Activated CD8-positive, alpha-beta T cell treated with anti-CD3 and anti-CD28 coated beads for 36 hours (primary cell): Measurements from ENCODE around the gene PCYOX1L. TPM values are rescaled to one million over a fixed set of nuclear protein-coding genes. Genes with fewer than 3 reads are reported as not detected.
A peak's percentile ranks its signal among the peaks of the same experiment; 100 is the strongest.

Experiments
- ATAC-seq: fragments of 200-7000 bp; cut with Tn5 transposase; one replicate; pipeline ENCODE4 v1.10.0; 2021; ENCODE audit warnings: mild to moderate bottlenecking, moderate library complexity
- CTCF ChIA-PET: fragments of 350-600 bp; sonication (Branson Sonifier 250); formaldehyde crosslinking; loops from one replicate; lab custom pipeline; 2021; ENCODE audit warnings: antibody characterized with exemption; lab: Charles Lee
- POLR2A ChIA-PET: fragments of 350-600 bp; sonication (Branson Sonifier 250); formaldehyde crosslinking; loops from one replicate; lab custom pipeline; 2021; ENCODE audit warnings: antibody characterized with exemption; lab: Charles Lee
- DNase-seq: peaks from one replicate; pipeline ENCODE4 v3.0.0-alpha.2; 2020
- H3K27ac Mint-ChIP-seq: one replicate; pipeline ENCODE4 v1.8.0; 2021; ENCODE audit warnings: mild to moderate bottlenecking, mixed read lengths
- H3K27me3 Mint-ChIP-seq: one replicate; pipeline ENCODE4 v1.8.0; 2021; ENCODE audit warnings: mixed read lengths
- H3K36me3 Mint-ChIP-seq: one replicate; pipeline ENCODE4 v1.8.0; 2021; ENCODE audit warnings: low read depth, mixed read lengths
- H3K4me1 Mint-ChIP-seq: one replicate; pipeline ENCODE4 v1.8.0; 2021; ENCODE audit warnings: low read depth, mixed read lengths
- H3K4me3 Mint-ChIP-seq: one replicate; pipeline ENCODE4 v1.8.0; 2021; ENCODE audit warnings: mild to moderate bottlenecking, moderate library complexity, mixed read lengths
- H3K9me3 Mint-ChIP-seq: one replicate; pipeline ENCODE4 v1.8.0; 2021; ENCODE audit warnings: mixed read lengths
- CTCF ChIP-seq: fragments of 200-600 bp; IDR thresholded peaks from one replicate; pipeline ENCODE4 v1.8.0; 2022; ENCODE audit warnings: antibody characterized with exemption, mild to moderate bottlenecking
- intact Hi-C: fragments of 100-400 bp; cut with micrococcal nuclease; formaldehyde crosslinking; loops from one replicate; pipeline ENCODE4 v1.10.0; 2022
- total RNA-seq, 2 experiments: library from RNA; stranded (reverse); gene quantifications; one replicate each; pipeline ENCODE4 v1.2.3, GENCODE V29; 2021

Gene PCYOX1L
- total RNA-seq, 2 experiments from 2014 or later = 19.7 to 21.2 TPM

GRCh38 chr5:149344151-149344550 lies 13.7 kb upstream of the PCYOX1L start:
- no peak for TF ChIP-seq CTCF
- DNase-seq (no peak), ATAC-seq (no peak)
- Mint-ChIP-seq H3K9me3 (no peaks in the 10 kb centered on the region), H3K27me3 (no peaks in the 10 kb centered on the region), H3K27ac (peak overlapping the region; percentile 98), H3K36me3 (peaks cover 33% of the 10 kb centered on the region), H3K4me3 (peak overlapping the region; percentile 95), H3K4me1 (peaks cover 41% of the 10 kb centered on the region)
- intact Hi-C loops = no loop called here
- ChIA-PET CTCF (interaction anchor here (0.7 to 5.0 kb wide), 10 partner anchors 10 to 219 kb away, joined by 3 to 22 read pairs (median 4); no protein-coding TSS in a partner anchor), POLR2A (interaction anchor here (1.4 to 4.0 kb wide), 5 partner anchors 9 to 199 kb away, joined by 4 to 82 read pairs (median 8); partner anchors contain the start of gene PCYOX1L)

GRCh38 chr5:149345147-149345891 lies 12.5 kb upstream of the PCYOX1L start, which contains the start of gene GRPEL2:
TSS of gene GRPEL2 (plus strand) at chr5:149345499. CDS start at chr5:149345540, 41 bp downstream.
- CTCF ChIA-PET = interaction anchor here (0.7 to 5.0 kb wide), 9 partner anchors 8 to 218 kb away, joined by 3 to 22 read pairs (median 5); partner anchors contain the start of gene PCYOX1L
- ATAC-seq = peak; percentile 93
- peaks cover 51% of the 10 kb centered on the region for H3K4me1 Mint-ChIP-seq
- peaks cover 45% of the 10 kb centered on the region for H3K36me3 Mint-ChIP-seq
- peak within 1 kb of the TSS; percentile 98 for H3K27ac Mint-ChIP-seq
- TF ChIP-seq CTCF = no peak
- DNase-seq = peak; percentile 97
- H3K27me3 Mint-ChIP-seq = no peaks in the 10 kb centered on the region
- intact Hi-C loops = no loop called here
- peak within 1 kb of the TSS; percentile 95 for H3K4me3 Mint-ChIP-seq
- POLR2A ChIA-PET = interaction anchor here (0.8 to 4.0 kb wide), 13 partner anchors 9 to 232 kb away, joined by 3 to 82 read pairs (median 6); partner anchors contain the start of genes CSNK1A1 and PCYOX1L
- no peaks in the 10 kb centered on the region for H3K9me3 Mint-ChIP-seq

GRCh38 chr5:149345892-149346222 lies 12.0 kb upstream of the PCYOX1L start:
- Mint-ChIP-seq H3K27ac (peak overlapping the region; percentile 98), H3K27me3 (no peaks in the 10 kb centered on the region), H3K4me3 (peak overlapping the region; percentile 95), H3K4me1 (peaks cover 57% of the 10 kb centered on the region), H3K9me3 (no peaks in the 10 kb centered on the region), H3K36me3 (peaks cover 50% of the 10 kb centered on the region)
- TF ChIP-seq CTCF = no peak
- ATAC-seq = no peak
- ChIA-PET POLR2A (interaction anchor here (0.8 to 4.0 kb wide), 8 partner anchors 9 to 231 kb away, joined by 3 to 82 read pairs (median 6); partner anchors contain the start of genes CSNK1A1 and PCYOX1L), CTCF (interaction anchor here (1.7 to 5.0 kb wide), 6 partner anchors 10 to 206 kb away, joined by 5 to 22 read pairs (median 10); partner anchors contain the start of gene PCYOX1L)
- intact Hi-C loops = no loop called here
- peak; percentile 29 for DNase-seq

- Mint-ChIP-seq H3K27ac (peak overlapping the region; percentile 98), H3K9me3 (no peaks in the 10 kb centered on the region), H3K36me3 (peaks cover 72% of the 10 kb centered on the region), H3K4me3 (peak overlapping the region; percentile 95), H3K4me1 (peaks cover 74% of the 10 kb centered on the region), H3K27me3 (no peaks in the 10 kb centered on the region)
- ChIA-PET POLR2A (interaction anchor here (1.5 kb wide), 1 partner anchor 10 kb away, joined by 3 read pairs; no protein-coding TSS in a partner anchor), CTCF (interaction anchor here (1.9 kb wide), 1 partner anchor 9 kb away, joined by 6 read pairs; the partner anchor contains the start of gene PCYOX1L)
- TF ChIP-seq CTCF = no peak
- DNase-seq = no peak
- intact Hi-C loops = no loop called here
- no peak for ATAC-seq
These were observed 9.3 kb upstream of the PCYOX1L start for GRCh38 chr5:149348518-149348917.
